HepG2 (cell line): Measurements from ENCODE around the gene CNTD1. TPM values are rescaled to one million over a fixed set of nuclear protein-coding genes. Genes with fewer than 3 reads are reported as not detected.

Experiments
- ELF4 ChIP-seq: sonication (generic); formaldehyde crosslinking; IDR thresholded peaks from 2 replicates; pipeline ENCODE4 v1.5.0; 2020; ENCODE audit warnings: missing genetic modification reagents, mild to moderate bottlenecking, moderate library complexity, borderline replicate concordance
- FOXA1 ChIP-seq, 2 experiments: fragments of 450-650 bp in 1 of 2; sonication (generic) in 1 of 2; formaldehyde crosslinking in 1 of 2; IDR thresholded peaks; 2 replicates each; pipeline versions ENCODE4 v1.4.0 to v1.6.1; 2016 to 2020; ENCODE audit warnings: missing genetic modification reagents in 1 of 2
- GPN1 ChIP-seq: sonication (generic); formaldehyde crosslinking; IDR thresholded peaks from 2 replicates; pipeline ENCODE4 v1.5.1; 2020; ENCODE audit warnings: missing genetic modification reagents, borderline replicate concordance
- PPARG ChIP-seq: conservative IDR thresholded peaks from 2 replicates; pipeline ENCODE4 v1.6.1; 2016; ENCODE audit warnings: missing biosample characterization, missing genetic modification reagents
- TFAP4 ChIP-seq: sonication (generic); IDR thresholded peaks from 2 replicates; pipeline ENCODE4 v1.6.1; 2016; ENCODE audit warnings: low read depth, borderline replicate concordance
- THAP9 ChIP-seq: sonication (generic); formaldehyde crosslinking; IDR thresholded peaks from 2 replicates; pipeline ENCODE4; 2020; ENCODE audit warnings: missing genetic modification reagents, mild to moderate bottlenecking, borderline replicate concordance
- YY1 ChIP-seq: IDR thresholded peaks from 2 replicates; pipeline ENCODE4 v1.6.1; 2011; ENCODE audit warnings: low read length, low read depth, moderate library complexity, mild to moderate bottlenecking; ENCODE audit not compliant: insufficient read depth, insufficient replicate concordance
- ZNF331 ChIP-seq: sonication (generic); formaldehyde crosslinking; IDR thresholded peaks from 2 replicates; pipeline ENCODE4 v1.4.0; 2020; ENCODE audit warnings: missing genetic modification reagents
- ZNF609 ChIP-seq: sonication (generic); formaldehyde crosslinking; IDR thresholded peaks from 2 replicates; pipeline ENCODE4 v1.4.0; 2020; ENCODE audit warnings: mild to moderate bottlenecking, missing genetic modification reagents, borderline replicate concordance
- ZNF782 ChIP-seq: sonication (generic); formaldehyde crosslinking; IDR thresholded peaks from 2 replicates; pipeline ENCODE4 v1.4.0; 2020; ENCODE audit warnings: missing genetic modification reagents, mild to moderate bottlenecking, borderline replicate concordance
- polyA plus RNA-seq, 8 experiments: library from polyadenylated mRNA; depleted of rRNA in 3 of 8; stranded (reverse) in 7 of 8; unstranded in 1 of 8; fragments of >200 nt; fragmentation: Illumina TruSeq in 4 of 8; extraction: Trizol in 4 of 8; gene quantifications; 2 replicates each; pipeline versions ENCODE4 v1.2.1 to v1.2.3, GENCODE V29; 2011 to 2016; ENCODE audit warnings: low read depth in 4 of 8, missing spikeins in 1 of 8, mixed read lengths in 1 of 8; ENCODE audit not compliant: insufficient read depth in 1 of 8
- total RNA-seq, 5 experiments: library from RNA; depleted of rRNA; stranded (reverse); fragments of >200 nt; fragmentation: Illumina TruSeq; extraction: Trizol; gene quantifications; 2 replicates each; pipeline ENCODE4 v1.2.3, GENCODE V29; 2016; ENCODE audit warnings: low read depth in 1 of 5
- TF ChIP-seq, protein P1 (sequence below): sonication (generic); formaldehyde crosslinking; IDR thresholded peaks from 2 replicates; pipeline ENCODE4 v1.4.0; 2020; ENCODE audit warnings: missing genetic modification reagents

CNTD1 gene
- total and polyA plus RNA-seq, 2 of the 13 experiments (the other 11 are each of a cell fraction or from before 2014, with no cell fraction given) = 0.11 to 0.15 TPM

DNA sequence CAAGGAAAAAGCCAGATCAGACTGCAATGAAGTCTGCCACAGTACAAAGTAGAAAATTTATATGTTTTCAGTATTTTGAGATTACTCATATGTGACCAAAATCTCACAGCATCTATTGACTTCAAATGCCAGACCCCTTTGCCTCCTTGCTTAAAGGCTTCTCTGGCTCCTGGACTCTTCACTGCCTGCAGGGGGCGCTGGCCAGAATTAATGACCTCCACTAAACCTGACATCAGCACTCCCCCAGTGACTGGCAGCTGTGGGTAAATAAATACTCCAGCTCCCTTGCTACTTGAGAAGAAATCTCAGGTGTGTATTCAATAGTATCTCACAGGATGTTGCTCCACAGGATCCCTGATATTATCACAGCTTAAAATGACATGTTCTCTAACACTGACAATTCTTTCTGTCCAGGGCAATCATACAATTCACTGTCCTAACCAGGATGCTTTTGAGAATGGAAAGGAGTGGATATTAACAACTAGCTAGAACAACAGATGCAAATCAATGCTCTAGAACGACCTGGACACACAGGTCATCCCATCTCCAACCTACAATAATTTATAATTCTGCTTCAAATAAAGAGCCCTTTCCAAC, 21.4 kb downstream of the CNTD1 start (continued):
- peak; percentile 54 for TF ChIP-seq TFAP4
- TF ChIP-seq ZNF331 (CRISPR knock-in tag) = peak; percentile 59; the same call in 1 of the 2 replicates
- no peak for TF ChIP-seq ZNF782
- TF ChIP-seq PPARG (CRISPR knock-in tag) = no peak
- TF ChIP-seq GPN1 (CRISPR knock-in tag) = no peak
- TF ChIP-seq, protein P1, sequence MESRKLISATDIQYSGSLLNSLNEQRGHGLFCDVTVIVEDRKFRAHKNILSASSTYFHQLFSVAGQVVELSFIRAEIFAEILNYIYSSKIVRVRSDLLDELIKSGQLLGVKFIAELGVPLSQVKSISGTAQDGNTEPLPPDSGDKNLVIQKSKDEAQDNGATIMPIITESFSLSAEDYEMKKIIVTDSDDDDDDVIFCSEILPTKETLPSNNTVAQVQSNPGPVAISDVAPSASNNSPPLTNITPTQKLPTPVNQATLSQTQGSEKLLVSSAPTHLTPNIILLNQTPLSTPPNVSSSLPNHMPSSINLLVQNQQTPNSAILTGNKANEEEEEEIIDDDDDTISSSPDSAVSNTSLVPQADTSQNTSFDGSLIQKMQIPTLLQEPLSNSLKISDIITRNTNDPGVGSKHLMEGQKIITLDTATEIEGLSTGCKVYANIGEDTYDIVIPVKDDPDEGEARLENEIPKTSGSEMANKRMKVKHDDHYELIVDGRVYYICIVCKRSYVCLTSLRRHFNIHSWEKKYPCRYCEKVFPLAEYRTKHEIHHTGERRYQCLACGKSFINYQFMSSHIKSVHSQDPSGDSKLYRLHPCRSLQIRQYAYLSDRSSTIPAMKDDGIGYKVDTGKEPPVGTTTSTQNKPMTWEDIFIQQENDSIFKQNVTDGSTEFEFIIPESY (CRISPR knock-in tag) = no peak
- TF ChIP-seq YY1 = no peak
- no peak for TF ChIP-seq ELF4 (CRISPR knock-in tag)
- no peak for TF ChIP-seq ZNF609
- TF ChIP-seq THAP9 = no peak
- no peak for TF ChIP-seq FOXA1 (IDR thresholded peaks at IDR 0.05)
- no peak for TF ChIP-seq FOXA1 (CRISPR knock-in tag; IDR thresholded peaks at IDR 0.05)
